ENCODE data around the gene GPC1. TPM values are rescaled to one million over a fixed set of nuclear protein-coding genes. Genes with fewer than 3 reads are reported as not detected.

GPC1 gene
- total and polyA plus RNA-seq, 2 donors (not counting 1 experiment from before 2014, with no cell fraction given), result 147 to 218 TPM

GRCh38 chr2:240467149-240467642 lies 31.7 kb downstream of the GPC1 start:
- H4K20me1 ChIP-seq (ENCODE audit: control insufficient read depth, extremely low read depth, insufficient read depth, low read length), result no peaks in the 10 kb centered on the region
- no peak for DNase-seq (ENCODE audit: low read depth in 2 of 2)
- H2AFZ ChIP-seq (ENCODE audit: low read length), result no peak overlapping the region
- peaks cover 34% of the 10 kb centered on the region for H3K36me3 ChIP-seq (ENCODE audit: control insufficient read depth, insufficient read depth, low read length)
- H3K27ac ChIP-seq (ENCODE audit: insufficient read depth, low read length), result no peak overlapping the region
- no peak overlapping the region for H3K9ac ChIP-seq (ENCODE audit: insufficient read depth, low read length)
- H3K4me1 ChIP-seq (ENCODE audit: control insufficient read depth, extremely low read depth, insufficient read depth, low read length), result no peaks in the 10 kb centered on the region
- H3K79me2 ChIP-seq (ENCODE audit: control insufficient read depth, insufficient read depth, low read length), result no peaks in the 10 kb centered on the region
- no peaks in the 10 kb centered on the region for H3K27me3 ChIP-seq (ENCODE audit: control insufficient read depth, insufficient read depth, low read length)
- H3K9me3 ChIP-seq (ENCODE audit: control insufficient read depth, insufficient read depth, low read depth, low read length), result no peaks in the 10 kb centered on the region
- TF ChIP-seq EZH2 (IDR thresholded peaks at IDR 0.05; ENCODE audit: low read length, missing control alignments) (no peak), CTCF (conservative IDR thresholded peaks at IDR 0.05 in 1 of 2, IDR thresholded peaks at IDR 0.05 in 1 of 2; ENCODE audit: low read depth in 1 of 2, low read length in 2 of 2) (no peak)
- H3K4me2 ChIP-seq (ENCODE audit: extremely low read depth, insufficient read depth, low read length), result no peak overlapping the region
- no peak overlapping the region for H3K4me3 ChIP-seq (replicated peaks in 1 of 4; ENCODE audit: control extremely low read depth in 1 of 4, insufficient read depth in 1 of 4, low read depth in 3 of 4, low read length in 4 of 4)

GRCh38 chr2:240467659-240468302 lies 32.3 kb downstream of the GPC1 start:
- H3K36me3 ChIP-seq (ENCODE audit: control insufficient read depth, insufficient read depth, low read length), result peaks cover 28% of the 10 kb centered on the region
- H3K9me3 ChIP-seq (ENCODE audit: control insufficient read depth, insufficient read depth, low read depth, low read length), result no peaks in the 10 kb centered on the region
- no peaks in the 10 kb centered on the region for H3K79me2 ChIP-seq (ENCODE audit: control insufficient read depth, insufficient read depth, low read length)
- no peak overlapping the region for H3K4me3 ChIP-seq (replicated peaks in 1 of 4; ENCODE audit: control extremely low read depth in 1 of 4, insufficient read depth in 1 of 4, low read depth in 3 of 4, low read length in 4 of 4)
- TF ChIP-seq EZH2 (IDR thresholded peaks at IDR 0.05; ENCODE audit: low read length, missing control alignments) (no peak), CTCF (conservative IDR thresholded peaks at IDR 0.05 in 1 of 2, IDR thresholded peaks at IDR 0.05 in 1 of 2; ENCODE audit: low read depth in 1 of 2, low read length in 2 of 2) (no peak)
- H3K4me2 ChIP-seq (ENCODE audit: extremely low read depth, insufficient read depth, low read length), result no peak overlapping the region
- H3K9ac ChIP-seq (ENCODE audit: insufficient read depth, low read length), result no peak overlapping the region
- no peak overlapping the region for H2AFZ ChIP-seq (ENCODE audit: low read length)
- no peak for DNase-seq (ENCODE audit: low read depth in 2 of 2)
- H3K4me1 ChIP-seq (ENCODE audit: control insufficient read depth, extremely low read depth, insufficient read depth, low read length), result no peaks in the 10 kb centered on the region
- H3K27me3 ChIP-seq (ENCODE audit: control insufficient read depth, insufficient read depth, low read length), result no peaks in the 10 kb centered on the region
- no peaks in the 10 kb centered on the region for H4K20me1 ChIP-seq (ENCODE audit: control insufficient read depth, extremely low read depth, insufficient read depth, low read length)
- H3K27ac ChIP-seq (ENCODE audit: insufficient read depth, low read length), result no peak overlapping the region

GRCh38 chr2:240468303-240469238 lies 33.1 kb downstream of the GPC1 start:
- H4K20me1 ChIP-seq (ENCODE audit: control insufficient read depth, extremely low read depth, insufficient read depth, low read length), result no peaks in the 10 kb centered on the region
- H3K9me3 ChIP-seq (ENCODE audit: control insufficient read depth, insufficient read depth, low read depth, low read length), result no peaks in the 10 kb centered on the region
- no peak for DNase-seq (ENCODE audit: low read depth in 2 of 2)
- no peak overlapping the region for H3K4me3 ChIP-seq (replicated peaks in 1 of 4; ENCODE audit: control extremely low read depth in 1 of 4, insufficient read depth in 1 of 4, low read depth in 3 of 4, low read length in 4 of 4)
- no peak overlapping the region for H3K9ac ChIP-seq (ENCODE audit: insufficient read depth, low read length)
- H3K79me2 ChIP-seq (ENCODE audit: control insufficient read depth, insufficient read depth, low read length), result no peaks in the 10 kb centered on the region
- peaks cover 23% of the 10 kb centered on the region for H3K36me3 ChIP-seq (ENCODE audit: control insufficient read depth, insufficient read depth, low read length)
- H3K27ac ChIP-seq (ENCODE audit: insufficient read depth, low read length), result no peak overlapping the region
- H2AFZ ChIP-seq (ENCODE audit: low read length), result no peak overlapping the region
- H3K4me1 ChIP-seq (ENCODE audit: control insufficient read depth, extremely low read depth, insufficient read depth, low read length), result no peaks in the 10 kb centered on the region
- no peaks in the 10 kb centered on the region for H3K27me3 ChIP-seq (ENCODE audit: control insufficient read depth, insufficient read depth, low read length)
- H3K4me2 ChIP-seq (ENCODE audit: extremely low read depth, insufficient read depth, low read length), result no peak overlapping the region
- TF ChIP-seq CTCF (conservative IDR thresholded peaks at IDR 0.05 in 1 of 2, IDR thresholded peaks at IDR 0.05 in 1 of 2; ENCODE audit: low read depth in 1 of 2, low read length in 2 of 2) (no peak), EZH2 (IDR thresholded peaks at IDR 0.05; ENCODE audit: low read length, missing control alignments) (no peak)

Measured in fibroblast of lung (primary cell).